ENCODE results near the gene CD47. TPM values are rescaled to one million over a fixed set of nuclear protein-coding genes. Genes with fewer than 3 reads are reported as not detected.
A peak's percentile ranks its signal among the peaks of the same experiment; 100 is the strongest.

CD47 gene
- total RNA-seq, 1 experiment from 2014 or later, result 63.6 TPM

DNA sequence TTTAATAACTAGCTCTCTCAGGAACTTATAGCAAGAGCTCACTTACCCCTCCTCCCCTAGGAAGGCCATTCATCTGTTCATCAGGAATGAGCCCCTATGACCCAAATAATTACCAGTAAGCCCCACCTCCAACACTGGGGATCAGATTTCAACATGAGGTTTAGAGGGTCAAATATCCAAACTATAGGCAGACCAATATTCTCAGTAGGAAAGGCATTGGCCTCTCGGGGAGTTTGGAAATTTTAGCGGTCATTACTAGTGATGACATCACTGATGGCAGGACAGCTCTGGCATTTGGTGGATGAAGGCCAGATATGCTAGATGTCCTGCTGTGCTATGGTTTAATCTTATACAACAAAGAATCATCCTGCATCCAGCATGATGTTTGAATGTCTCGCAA, 15.2 kb upstream of the CD47 start:
- no peaks in the 10 kb centered on the region for H3K27me3 ChIP-seq (ENCODE audit: low read length)
- H3F3A ChIP-seq (ENCODE audit: low read length, unreplicated experiment), result no peaks in the 10 kb centered on the region
- no peak overlapping the region for H3K4me3 ChIP-seq (ENCODE audit: low read length)
- H3K9ac ChIP-seq (ENCODE audit: low read length), result no peak overlapping the region
- H3K4me2 ChIP-seq (ENCODE audit: low read length), result peak overlapping the region; percentile 46
- no peaks in the 10 kb centered on the region for H3K9me3 ChIP-seq (ENCODE audit: low read length)
- CTCF ChIA-PET, result no interaction called here
- peak overlapping the region; percentile 37 for H3K27ac ChIP-seq (ENCODE audit: low read length)
- TF ChIP-seq, protein P1, sequence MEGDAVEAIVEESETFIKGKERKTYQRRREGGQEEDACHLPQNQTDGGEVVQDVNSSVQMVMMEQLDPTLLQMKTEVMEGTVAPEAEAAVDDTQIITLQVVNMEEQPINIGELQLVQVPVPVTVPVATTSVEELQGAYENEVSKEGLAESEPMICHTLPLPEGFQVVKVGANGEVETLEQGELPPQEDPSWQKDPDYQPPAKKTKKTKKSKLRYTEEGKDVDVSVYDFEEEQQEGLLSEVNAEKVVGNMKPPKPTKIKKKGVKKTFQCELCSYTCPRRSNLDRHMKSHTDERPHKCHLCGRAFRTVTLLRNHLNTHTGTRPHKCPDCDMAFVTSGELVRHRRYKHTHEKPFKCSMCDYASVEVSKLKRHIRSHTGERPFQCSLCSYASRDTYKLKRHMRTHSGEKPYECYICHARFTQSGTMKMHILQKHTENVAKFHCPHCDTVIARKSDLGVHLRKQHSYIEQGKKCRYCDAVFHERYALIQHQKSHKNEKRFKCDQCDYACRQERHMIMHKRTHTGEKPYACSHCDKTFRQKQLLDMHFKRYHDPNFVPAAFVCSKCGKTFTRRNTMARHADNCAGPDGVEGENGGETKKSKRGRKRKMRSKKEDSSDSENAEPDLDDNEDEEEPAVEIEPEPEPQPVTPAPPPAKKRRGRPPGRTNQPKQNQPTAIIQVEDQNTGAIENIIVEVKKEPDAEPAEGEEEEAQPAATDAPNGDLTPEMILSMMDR (conservative IDR thresholded peaks at IDR 0.05; ENCODE audit: low read depth, low read length), result no peak
- TF ChIP-seq EZH2phosphoT487 (IDR thresholded peaks at IDR 0.05; ENCODE audit: borderline replicate concordance, low read length) (no peak), EZH2 (IDR thresholded peaks at IDR 0.05; ENCODE audit: low read length, unreplicated experiment) (no peak)
- peak; percentile 86 for DNase-seq
- POLR2A ChIA-PET (ENCODE audit: unreplicated experiment), result no interaction called here
- H3K4me1 ChIP-seq (ENCODE audit: insufficient read depth, low read length), result peaks cover 24% of the 10 kb centered on the region
- H2AFZ ChIP-seq (ENCODE audit: low read length), result peak overlapping the region; percentile 31; the same call in 1 of the 2 replicates
- ATAC-seq, result peak; percentile 48
- no peaks in the 10 kb centered on the region for H3K9me2 ChIP-seq (replicated peaks; ENCODE audit: low read length)
- no TSS peak for BruUV-seq (replicated peaks)
- no peaks in the 10 kb centered on the region for H4K20me1 ChIP-seq (ENCODE audit: low read length)
- H3K36me3 ChIP-seq (ENCODE audit: low read depth, low read length), result no peaks in the 10 kb centered on the region
- intact Hi-C loops (cut with micrococcal nuclease), result no loop called here
- H3K79me2 ChIP-seq (ENCODE audit: low read length), result no peaks in the 10 kb centered on the region

DNA sequence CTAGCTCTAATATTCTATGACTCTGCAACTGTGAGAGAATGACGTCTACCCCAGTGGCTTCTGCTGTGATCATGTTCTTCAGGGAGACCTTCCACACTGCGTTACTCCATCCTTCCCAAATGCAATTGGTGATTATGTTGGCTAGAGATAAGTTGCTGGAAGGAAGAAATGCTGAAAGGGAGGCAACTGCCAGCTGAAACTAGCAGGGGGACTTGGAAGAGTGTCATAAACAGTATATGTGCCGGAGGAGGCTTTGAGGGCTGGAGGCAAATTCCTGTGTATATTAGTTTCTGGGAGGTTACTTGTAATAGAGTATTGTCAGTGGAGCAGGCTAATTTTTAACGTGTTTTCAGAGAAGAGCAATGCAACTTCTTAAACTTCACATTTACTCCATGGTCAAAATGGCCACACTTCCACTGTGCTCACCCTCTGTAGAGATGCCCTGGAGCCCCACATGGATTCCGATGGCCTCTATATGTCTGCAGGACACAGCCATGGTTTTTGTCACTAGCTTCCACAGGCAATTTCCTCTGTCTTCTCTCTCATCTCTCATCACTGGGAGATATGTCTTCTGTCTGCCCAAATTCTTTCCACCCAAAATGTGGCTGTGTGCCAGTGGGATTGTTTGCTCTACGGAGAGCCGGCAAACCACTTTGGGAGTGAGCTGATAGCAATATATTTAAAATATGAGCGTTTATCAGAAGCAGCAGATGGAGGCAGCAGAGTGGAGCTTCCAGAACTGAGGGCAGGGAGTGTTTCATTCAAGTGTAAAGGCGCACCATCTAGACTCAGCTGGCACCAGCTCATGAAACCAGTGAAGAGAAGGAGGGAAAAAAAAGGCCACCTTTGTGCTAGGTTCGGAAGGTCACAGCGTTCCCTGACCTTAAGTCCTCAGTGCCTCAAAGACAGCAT, 13.3 kb upstream of the CD47 start:
- H3K27me3 ChIP-seq (ENCODE audit: low read length), result no peaks in the 10 kb centered on the region
- no peaks in the 10 kb centered on the region for H3K79me2 ChIP-seq (ENCODE audit: low read length)
- H3K27ac ChIP-seq (ENCODE audit: low read length), result no peak overlapping the region
- ATAC-seq (no peak), DNase-seq (peak; percentile 52)
- no peaks in the 10 kb centered on the region for H4K20me1 ChIP-seq (ENCODE audit: low read length)
- H3K4me1 ChIP-seq (ENCODE audit: insufficient read depth, low read length), result peaks cover 24% of the 10 kb centered on the region
- no peak overlapping the region for H3K9ac ChIP-seq (ENCODE audit: low read length)
- H2AFZ ChIP-seq (ENCODE audit: low read length), result no peak overlapping the region
- H3K4me3 ChIP-seq (ENCODE audit: low read length), result no peak overlapping the region
- ChIA-PET CTCF (no interaction called here), POLR2A (ENCODE audit: unreplicated experiment) (interaction anchor here (0.6 kb wide), 1 partner anchor 27 kb away, joined by 5 read pairs; no protein-coding TSS in a partner anchor)
- H3K9me2 ChIP-seq (replicated peaks; ENCODE audit: low read length), result no peaks in the 10 kb centered on the region
- BruUV-seq (replicated peaks), result no TSS peak
- TF ChIP-seq, protein P1 (conservative IDR thresholded peaks at IDR 0.05; ENCODE audit: low read depth, low read length), result no peak
- no peak for TF ChIP-seq EZH2phosphoT487 (IDR thresholded peaks at IDR 0.05; ENCODE audit: borderline replicate concordance, low read length)
- H3F3A ChIP-seq (ENCODE audit: low read length, unreplicated experiment), result no peaks in the 10 kb centered on the region
- H3K4me2 ChIP-seq (ENCODE audit: low read length), result no peak overlapping the region
- no peaks in the 10 kb centered on the region for H3K9me3 ChIP-seq (ENCODE audit: low read length)
- intact Hi-C loops (cut with micrococcal nuclease), result no loop called here
- no peaks in the 10 kb centered on the region for H3K36me3 ChIP-seq (ENCODE audit: low read depth, low read length)

All from PC-3 (cell line).